Mesothelial cell of epicardium (in vitro differentiated cells): ENCODE results near the gene WIZ. TPM values are rescaled to one million over a fixed set of nuclear protein-coding genes. Genes with fewer than 3 reads are reported as not detected.

Experiments
- DNase-seq, 2 experiments: peaks; one replicate each; pipeline ENCODE4 v3.0.0; 2021; ENCODE audit warnings: low spot score in 2 of 2; ENCODE audit not compliant: unreplicated experiment in 2 of 2
- H3K27ac Mint-ChIP-seq: 2 replicates; pipeline ENCODE4 v1.8.0; 2021; ENCODE audit warnings: mixed read lengths
- H3K27me3 Mint-ChIP-seq: 2 replicates; pipeline ENCODE4 v1.8.0; 2021; ENCODE audit warnings: low read depth, mixed read lengths
- H3K36me3 Mint-ChIP-seq: 2 replicates; pipeline ENCODE4 v1.8.0; 2021; ENCODE audit warnings: mixed read lengths
- H3K4me1 Mint-ChIP-seq: 2 replicates; pipeline ENCODE4 v1.8.0; 2021; ENCODE audit warnings: mixed read lengths
- H3K4me3 Mint-ChIP-seq: 2 replicates; pipeline ENCODE4 v1.8.0; 2021; ENCODE audit warnings: mild to moderate bottlenecking, moderate library complexity, mixed read lengths
- H3K9me3 Mint-ChIP-seq: 2 replicates; pipeline ENCODE4 v1.8.0; 2021; ENCODE audit warnings: mixed read lengths
- total RNA-seq: library from RNA; stranded (reverse); gene quantifications from 3 replicates; pipeline ENCODE4 v1.2.1, GENCODE V29; 2021
- TF ChIP-seq, protein P1 (sequence below): fragments of 200-600 bp; sonication (generic); IDR thresholded peaks from one replicate; pipeline ENCODE4 v1.5.0; 2021; ENCODE audit warnings: antibody characterized with exemption; ENCODE audit not compliant: unreplicated experiment

WIZ gene
- total RNA-seq, 1 donor from 2014 or later: 57.5 TPM

DNA sequence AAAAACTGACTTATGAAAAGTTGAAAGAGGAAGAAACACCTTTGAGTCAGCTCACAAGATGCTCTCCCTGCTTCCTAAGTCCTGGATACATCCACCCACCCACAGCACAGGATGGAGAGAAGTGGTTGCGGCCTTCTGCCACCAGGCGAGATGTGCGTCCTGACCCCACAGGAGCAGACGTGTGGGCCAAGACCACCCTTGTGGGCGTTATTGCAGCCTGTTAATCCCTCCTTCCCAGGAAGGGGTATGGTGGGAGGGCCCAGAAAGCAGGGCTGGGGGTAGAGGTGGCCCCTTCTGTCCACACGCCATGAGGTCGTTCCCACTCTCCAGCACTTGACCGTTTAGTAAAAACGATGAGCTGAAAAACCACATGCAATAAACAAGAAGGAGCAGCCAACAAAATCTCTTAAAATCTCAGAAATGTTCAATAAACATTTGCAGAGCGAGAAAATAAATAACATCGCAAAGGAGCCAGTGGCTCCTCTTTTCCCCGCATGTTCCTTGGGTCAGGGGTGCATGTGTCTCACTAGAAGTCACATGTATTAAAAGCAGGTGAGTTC is 28.5 kb downstream of the WIZ start:
- TF ChIP-seq, protein P1, sequence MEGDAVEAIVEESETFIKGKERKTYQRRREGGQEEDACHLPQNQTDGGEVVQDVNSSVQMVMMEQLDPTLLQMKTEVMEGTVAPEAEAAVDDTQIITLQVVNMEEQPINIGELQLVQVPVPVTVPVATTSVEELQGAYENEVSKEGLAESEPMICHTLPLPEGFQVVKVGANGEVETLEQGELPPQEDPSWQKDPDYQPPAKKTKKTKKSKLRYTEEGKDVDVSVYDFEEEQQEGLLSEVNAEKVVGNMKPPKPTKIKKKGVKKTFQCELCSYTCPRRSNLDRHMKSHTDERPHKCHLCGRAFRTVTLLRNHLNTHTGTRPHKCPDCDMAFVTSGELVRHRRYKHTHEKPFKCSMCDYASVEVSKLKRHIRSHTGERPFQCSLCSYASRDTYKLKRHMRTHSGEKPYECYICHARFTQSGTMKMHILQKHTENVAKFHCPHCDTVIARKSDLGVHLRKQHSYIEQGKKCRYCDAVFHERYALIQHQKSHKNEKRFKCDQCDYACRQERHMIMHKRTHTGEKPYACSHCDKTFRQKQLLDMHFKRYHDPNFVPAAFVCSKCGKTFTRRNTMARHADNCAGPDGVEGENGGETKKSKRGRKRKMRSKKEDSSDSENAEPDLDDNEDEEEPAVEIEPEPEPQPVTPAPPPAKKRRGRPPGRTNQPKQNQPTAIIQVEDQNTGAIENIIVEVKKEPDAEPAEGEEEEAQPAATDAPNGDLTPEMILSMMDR: no peak
- peaks cover 30% of the 10 kb centered on the region for H3K36me3 Mint-ChIP-seq
- DNase-seq: no peak
- H3K27me3 Mint-ChIP-seq: no peaks in the 10 kb centered on the region
- no peak overlapping the region for H3K4me3 Mint-ChIP-seq
- H3K4me1 Mint-ChIP-seq: peaks cover 20% of the 10 kb centered on the region
- H3K9me3 Mint-ChIP-seq: no peaks in the 10 kb centered on the region
- no peak overlapping the region for H3K27ac Mint-ChIP-seq

DNA sequence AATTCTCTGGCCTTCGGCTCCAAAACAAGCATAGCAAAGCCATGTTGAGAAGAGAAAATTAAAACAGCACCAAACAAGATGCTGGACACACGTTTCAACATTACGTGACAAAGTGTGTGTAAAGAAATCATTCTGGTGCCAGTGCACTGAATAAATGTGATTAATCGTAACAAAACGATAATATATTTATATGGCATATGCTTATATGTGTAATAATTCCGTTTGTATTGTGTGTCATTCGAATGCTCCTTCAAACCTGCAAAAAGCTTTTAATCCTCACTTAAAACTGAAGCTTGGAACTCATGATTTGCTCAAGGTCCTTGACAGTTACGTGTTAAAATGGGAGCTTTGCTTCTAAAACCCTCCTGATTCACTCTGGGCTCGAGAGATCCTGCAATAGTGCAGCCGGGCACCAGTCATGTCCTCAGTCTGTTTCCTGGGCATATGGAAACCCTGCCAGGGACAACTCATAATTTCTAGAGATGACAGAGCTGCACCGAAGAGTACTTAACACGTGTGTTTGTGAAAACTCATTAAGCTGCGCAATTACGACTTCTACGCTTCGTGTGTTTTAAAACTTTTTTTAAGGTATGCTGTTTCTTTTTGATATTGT is 30.2 kb downstream of the WIZ start:
- Mint-ChIP-seq H3K36me3 (peaks cover 28% of the 10 kb centered on the region), H3K4me3 (peak overlapping the region; percentile 99), H3K27ac (peak overlapping the region; percentile 64), H3K9me3 (no peaks in the 10 kb centered on the region), H3K4me1 (peaks cover 24% of the 10 kb centered on the region), H3K27me3 (no peaks in the 10 kb centered on the region)
- DNase-seq: no peak
- TF ChIP-seq, protein P1: peak; percentile 37

DNA sequence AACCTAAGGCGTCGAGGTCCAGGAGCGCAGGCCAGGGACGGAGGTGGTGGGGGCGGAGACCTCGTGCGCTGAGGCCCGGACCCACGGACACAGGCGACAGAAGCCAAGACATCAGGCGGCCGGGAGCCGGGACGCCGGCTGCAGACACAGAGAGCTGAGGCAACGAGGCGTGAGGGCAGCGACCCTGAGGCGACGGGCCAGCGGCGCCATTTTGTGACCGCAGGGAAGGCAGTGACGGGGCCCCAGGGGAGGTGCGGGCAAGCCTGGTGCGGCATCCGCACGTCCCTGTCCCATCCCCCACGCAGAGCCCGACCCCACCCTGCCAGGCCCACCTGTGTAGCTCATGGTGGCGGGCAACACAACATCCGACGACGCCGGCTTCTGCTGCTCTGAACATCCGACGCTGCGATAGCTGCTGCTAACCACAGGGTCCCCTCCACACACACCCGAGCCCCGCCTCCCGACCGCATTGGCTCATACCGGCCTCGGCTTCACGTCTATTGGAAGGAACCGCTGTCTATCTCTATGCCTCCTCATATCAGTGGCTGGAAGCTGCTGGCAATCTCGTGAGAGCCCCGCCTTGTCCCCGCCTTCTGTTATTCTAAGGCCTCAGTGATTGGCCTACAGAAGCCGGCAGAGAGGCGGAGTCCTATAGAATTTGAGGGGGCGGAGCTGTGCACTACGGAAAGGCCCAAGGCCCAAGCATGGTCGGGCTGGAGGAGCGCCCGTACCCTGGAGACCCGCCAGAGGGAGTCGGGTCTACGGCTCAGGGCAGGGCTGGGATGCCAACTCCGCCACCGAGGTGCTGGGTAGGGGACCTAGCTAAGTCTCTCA is 31.0 kb downstream of the WIZ start, which contains the start of gene AKAP8L:
AKAP8L (minus strand) TSS at position 410 of the 834 bp plus-strand sequence; CDS start at position 345, 65 bp downstream.
- DNase-seq: peak; percentile 97
- Mint-ChIP-seq H3K4me3 (peak within 1 kb of the TSS; percentile 99), H3K4me1 (peaks cover 24% of the 10 kb centered on the region)

DNA sequence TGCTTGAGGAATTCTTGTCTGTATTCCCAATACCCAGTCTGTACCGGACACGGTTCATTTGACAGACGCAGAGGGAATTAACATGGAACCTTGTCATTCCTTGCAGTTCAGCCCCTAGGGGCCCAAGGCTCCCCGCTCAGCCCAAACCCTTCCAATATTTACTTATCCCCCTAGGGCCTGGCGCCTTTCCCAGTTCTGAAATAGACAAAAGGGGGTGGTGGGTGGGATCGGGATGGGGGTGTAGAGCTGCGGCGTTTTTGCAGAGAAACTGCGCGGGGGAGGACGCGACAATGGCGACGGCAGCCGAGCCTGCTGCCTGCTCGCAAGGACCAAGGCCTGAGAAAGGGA is 31.6 kb downstream of the WIZ start:
- Mint-ChIP-seq H3K4me3 (peak overlapping the region; percentile 99), H3K27me3 (no peaks in the 10 kb centered on the region), H3K9me3 (no peaks in the 10 kb centered on the region), H3K4me1 (peaks cover 27% of the 10 kb centered on the region), H3K36me3 (peaks cover 20% of the 10 kb centered on the region), H3K27ac (peak overlapping the region; percentile 99)
- TF ChIP-seq, protein P1: no peak
- DNase-seq: peak in 1 of 2 experiments; percentile 51

More for the DNA sequence above, 31.0 kb downstream of the WIZ start, which contains the start of gene AKAP8L:
- Mint-ChIP-seq H3K9me3 (no peaks in the 10 kb centered on the region), H3K36me3 (peaks cover 24% of the 10 kb centered on the region), H3K27ac (peak within 1 kb of the TSS; percentile 99), H3K27me3 (no peaks in the 10 kb centered on the region)
- TF ChIP-seq, protein P1: peak; percentile 70

DNA sequence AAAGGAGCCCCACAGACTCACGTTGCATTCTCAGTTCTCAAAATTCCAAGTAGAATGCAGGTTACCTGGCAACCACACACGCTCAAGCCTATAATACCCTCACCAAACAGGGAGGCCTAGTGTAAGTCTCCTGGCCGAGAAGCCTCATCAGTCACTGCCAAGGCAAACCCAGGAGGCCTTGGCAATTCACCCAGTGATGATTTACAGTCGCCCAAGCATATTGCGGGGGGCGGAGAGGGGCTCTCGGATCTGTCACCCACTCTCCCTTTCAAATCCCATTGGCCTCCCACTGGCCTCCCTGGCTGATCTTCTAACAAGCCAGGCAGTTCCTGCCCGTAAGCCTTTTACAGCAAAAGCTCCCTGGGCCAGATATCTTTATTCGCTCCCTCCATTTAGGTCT is 32.1 kb downstream of the WIZ start:
- Mint-ChIP-seq H3K27ac (peak overlapping the region; percentile 99), H3K9me3 (no peaks in the 10 kb centered on the region)

More for the DNA sequence above, 32.1 kb downstream of the WIZ start:
- H3K4me3 Mint-ChIP-seq: peak overlapping the region; percentile 99
- no peak for DNase-seq
- peaks cover 31% of the 10 kb centered on the region for H3K4me1 Mint-ChIP-seq
- peaks cover 15% of the 10 kb centered on the region for H3K36me3 Mint-ChIP-seq
- no peaks in the 10 kb centered on the region for H3K27me3 Mint-ChIP-seq
- TF ChIP-seq, protein P1: no peak
